GM12891 (cell line): ENCODE measurements around the gene TAF4B.

ENCODE experiments used
- DNase-seq: peaks from one replicate; pipeline ENCODE4 v3.0.0; 2011; ENCODE audit warnings: low spot score; ENCODE audit not compliant: insufficient read length
- FAIRE-seq: peaks from 2 replicates; lab custom pipeline; 2011; peaks lifted over from hg19 to GRCh38; lab: Jason Lieb, UNC
- PAX5 ChIP-seq: IDR thresholded peaks from 2 replicates; pipeline ENCODE4 v1.6.1; 2011; ENCODE audit warnings: low read length, moderate library complexity, mild to moderate bottlenecking; ENCODE audit not compliant: insufficient read depth, severe bottlenecking
- POLR2A ChIP-seq: IDR thresholded peaks from 2 replicates; pipeline ENCODE4 v1.6.1; 2011; ENCODE audit warnings: low read depth, low read length, control low read depth
- POLR2AphosphoS5 ChIP-seq: IDR thresholded peaks from 2 replicates; pipeline ENCODE4 v1.6.1; 2011; ENCODE audit warnings: low read depth, low read length, control low read depth
- POU2F2 ChIP-seq: IDR thresholded peaks from 2 replicates; pipeline ENCODE4 v1.6.1; 2011; ENCODE audit warnings: low read depth, mild to moderate bottlenecking, control low read depth, low read length, moderate library complexity
- SPI1 ChIP-seq: IDR thresholded peaks from 2 replicates; pipeline ENCODE4 v1.6.1; 2011; ENCODE audit warnings: low read depth, low read length, control low read depth
- TAF1 ChIP-seq: IDR thresholded peaks from 2 replicates; pipeline ENCODE4 v1.6.1; 2011; ENCODE audit warnings: low read depth, low read length, control low read depth

The TAF4B gene

GRCh38 chr18:26406324-26406723 lies 180.1 kb downstream of the TAF4B start:
- no peak for TF ChIP-seq POLR2AphosphoS5
- TF ChIP-seq POU2F2, result no peak
- no peak for TF ChIP-seq TAF1
- no peak for TF ChIP-seq POLR2A
- no peak for TF ChIP-seq PAX5
- no peak for TF ChIP-seq SPI1
- DNase-seq, result no peak
- no peak for FAIRE-seq

- TF ChIP-seq POU2F2 (peak; percentile 94), TAF1 (no peak)
- DNase-seq, result no peak
- FAIRE-seq, result no peak
Observed at GRCh38 chr18:26406854-26407517, 180.7 kb downstream of the TAF4B start.

- DNase-seq, result no peak
- TF ChIP-seq PAX5, result no peak
- TF ChIP-seq POU2F2, result no peak
- TF ChIP-seq POLR2A, result no peak
- no peak for TF ChIP-seq TAF1
- TF ChIP-seq POLR2AphosphoS5, result no peak
- TF ChIP-seq SPI1, result no peak
- FAIRE-seq, result no peak
Observed at GRCh38 chr18:26407736-26408601, 181.7 kb downstream of the TAF4B start.

- no peak for DNase-seq
- FAIRE-seq, result no peak
- TF ChIP-seq SPI1 (no peak), PAX5 (no peak), POLR2AphosphoS5 (no peak), POU2F2 (no peak), POLR2A (no peak), TAF1 (no peak)
Observed at GRCh38 chr18:26409091-26409490, 182.8 kb downstream of the TAF4B start.

GRCh38 chr18:26414901-26415440 lies 188.7 kb downstream of the TAF4B start:
- DNase-seq (no peak), FAIRE-seq (no peak)
- TF ChIP-seq POU2F2, result no peak
- no peak for TF ChIP-seq TAF1
- TF ChIP-seq SPI1, result no peak
- TF ChIP-seq POLR2AphosphoS5, result no peak
- no peak for TF ChIP-seq POLR2A

- DNase-seq (no peak), FAIRE-seq (no peak)
- TF ChIP-seq TAF1, result no peak
- no peak for TF ChIP-seq POU2F2
- no peak for TF ChIP-seq POLR2AphosphoS5
- no peak for TF ChIP-seq SPI1
- TF ChIP-seq PAX5, result no peak
- TF ChIP-seq POLR2A, result no peak
Observed at GRCh38 chr18:26415631-26416030, 189.4 kb downstream of the TAF4B start.

- no peak for TF ChIP-seq POLR2A
- DNase-seq (no peak), FAIRE-seq (no peak)
Observed at GRCh38 chr18:26416652-26417150, 190.5 kb downstream of the TAF4B start.

- FAIRE-seq, result no peak
- TF ChIP-seq TAF1, result no peak
- DNase-seq, result no peak
Observed at GRCh38 chr18:26417190-26417589, 190.9 kb downstream of the TAF4B start.

GRCh38 chr18:26418225-26418624 lies 192.0 kb downstream of the TAF4B start:
- DNase-seq, result no peak
- FAIRE-seq, result no peak
- TF ChIP-seq PAX5 (no peak), TAF1 (no peak), POLR2AphosphoS5 (no peak), POU2F2 (no peak), POLR2A (no peak), SPI1 (no peak)

- TF ChIP-seq POLR2AphosphoS5, result no peak
- TF ChIP-seq POLR2A, result no peak
- DNase-seq, result no peak
Observed at GRCh38 chr18:26419746-26420145, 193.5 kb downstream of the TAF4B start.

More at GRCh38 chr18:26419746-26420145, 193.5 kb downstream of the TAF4B start:
- FAIRE-seq, result no peak
